ENCODE results near the gene NHLH1.

GRCh38 chr1:160415696-160416290, 48.9 kb downstream of the NHLH1 start:
- no peak for TF ChIP-seq CTCF (IDR thresholded peaks at IDR 0.05 in 4 of 5, conservative IDR thresholded peaks at IDR 0.05 in 1 of 5)
- no peak for TF ChIP-seq POLR2A (IDR thresholded peaks at IDR 0.05)
